ENCODE data around the gene RAB12. TPM values are rescaled to one million over a fixed set of nuclear protein-coding genes. Genes with fewer than 3 reads are reported as not detected.

Gene RAB12
- total RNA-seq, 1 donor from 2014 or later: 61.0 TPM

GRCh38 chr18:8609659-8610458 is 622 bp downstream of the RAB12 start:
- DNase-seq (ENCODE audit: low read depth): no peak
- Histone ChIP-seq H3K27me3 (ENCODE audit: control insufficient read depth, insufficient read depth, low read length) (peaks cover 2% of the 10 kb centered on the region), H3K4me3 (ENCODE audit: low read depth, low read length) (peak overlapping the region; percentile 73), H3K36me3 (ENCODE audit: control insufficient read depth, insufficient read depth, low read length) (no peaks in the 10 kb centered on the region)
- TF ChIP-seq CTCF (IDR thresholded peaks at IDR 0.05; ENCODE audit: insufficient read depth, low read length, poor library complexity, severe bottlenecking): no peak

- no peak for TF ChIP-seq CTCF (IDR thresholded peaks at IDR 0.05; ENCODE audit: insufficient read depth, low read length, poor library complexity, severe bottlenecking)
- Histone ChIP-seq H3K4me3 (ENCODE audit: low read depth, low read length) (peak overlapping the region; percentile 73), H3K36me3 (ENCODE audit: control insufficient read depth, insufficient read depth, low read length) (no peaks in the 10 kb centered on the region), H3K27me3 (ENCODE audit: control insufficient read depth, insufficient read depth, low read length) (no peaks in the 10 kb centered on the region)
- DNase-seq (ENCODE audit: low read depth): no peak
Observed at GRCh38 chr18:8610459-8610851, 1.2 kb downstream of the RAB12 start.

- TF ChIP-seq CTCF (IDR thresholded peaks at IDR 0.05; ENCODE audit: insufficient read depth, low read length, poor library complexity, severe bottlenecking): no peak
- Histone ChIP-seq H3K36me3 (ENCODE audit: control insufficient read depth, insufficient read depth, low read length) (no peaks in the 10 kb centered on the region), H3K27me3 (ENCODE audit: control insufficient read depth, insufficient read depth, low read length) (no peaks in the 10 kb centered on the region), H3K4me3 (ENCODE audit: low read depth, low read length) (no peak overlapping the region)
- no peak for DNase-seq (ENCODE audit: low read depth)
Observed at GRCh38 chr18:8611916-8612576, 2.8 kb downstream of the RAB12 start.

- DNase-seq (ENCODE audit: low read depth): no peak
- Histone ChIP-seq H3K36me3 (ENCODE audit: control insufficient read depth, insufficient read depth, low read length) (no peaks in the 10 kb centered on the region), H3K27me3 (ENCODE audit: control insufficient read depth, insufficient read depth, low read length) (no peaks in the 10 kb centered on the region), H3K4me3 (ENCODE audit: low read depth, low read length) (no peak overlapping the region)
- no peak for TF ChIP-seq CTCF (IDR thresholded peaks at IDR 0.05; ENCODE audit: insufficient read depth, low read length, poor library complexity, severe bottlenecking)
Observed at GRCh38 chr18:8614875-8615274, 5.6 kb downstream of the RAB12 start.

- Histone ChIP-seq H3K36me3 (ENCODE audit: control insufficient read depth, insufficient read depth, low read length) (no peaks in the 10 kb centered on the region), H3K27me3 (ENCODE audit: control insufficient read depth, insufficient read depth, low read length) (no peaks in the 10 kb centered on the region), H3K4me3 (ENCODE audit: low read depth, low read length) (no peak overlapping the region)
- peak; percentile 68 for DNase-seq (ENCODE audit: low read depth)
- no peak for TF ChIP-seq CTCF (IDR thresholded peaks at IDR 0.05; ENCODE audit: insufficient read depth, low read length, poor library complexity, severe bottlenecking)
Observed at GRCh38 chr18:8615397-8616027, 6.3 kb downstream of the RAB12 start.

Data from kidney epithelial cell (primary cell).